Raji (cell line): Measurements from ENCODE around the gene ANKRD7.

Experiments
- POLR2A ChIP-seq: IDR thresholded peaks from 2 replicates; pipeline ENCODE4 v1.6.1; 2011; ENCODE audit warnings: low read depth, low read length, control low read depth; ENCODE audit not compliant: insufficient read depth

Gene ANKRD7

DNA sequence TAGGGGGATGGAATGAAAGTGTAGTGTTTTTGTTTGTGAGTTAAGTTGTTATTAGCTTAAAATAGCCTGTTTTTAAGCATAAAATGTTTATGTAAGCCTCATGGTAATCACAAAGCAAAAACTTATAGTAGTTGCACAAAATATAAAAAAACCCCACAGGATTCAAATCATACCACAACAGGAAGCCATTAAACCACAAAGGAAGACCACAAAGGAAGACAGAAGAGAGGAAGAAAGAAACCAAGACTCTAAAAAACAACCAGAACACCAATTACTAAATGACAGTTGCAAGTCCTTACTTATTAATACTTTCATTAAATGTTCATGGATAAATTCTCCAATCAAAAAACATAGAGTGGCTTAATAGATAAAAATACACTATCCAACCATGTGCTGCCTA is 63.6 kb downstream of the ANKRD7 start:
- no peak for TF ChIP-seq POLR2A

DNA sequence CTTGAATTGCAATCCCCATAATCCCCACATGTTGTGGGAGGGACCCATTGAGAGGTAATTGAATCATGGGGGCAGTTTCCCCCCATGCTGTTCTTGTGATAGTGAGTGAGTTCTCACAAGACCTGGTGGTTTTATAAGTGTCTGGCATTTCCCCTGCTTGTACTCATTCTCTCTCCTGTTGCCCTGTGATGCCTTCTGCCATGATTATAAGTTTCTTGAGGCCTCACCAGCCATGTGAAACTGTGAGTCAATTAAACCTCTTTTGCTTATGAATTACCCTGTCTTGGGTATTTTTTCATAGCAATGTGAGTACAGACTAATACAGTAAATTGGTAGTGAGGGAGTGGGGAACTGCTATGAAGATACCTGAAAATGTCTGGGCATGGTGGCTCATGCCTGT is 65.0 kb downstream of the ANKRD7 start:
- no peak for TF ChIP-seq POLR2A
